HEK293 (cell line): ENCODE measurements around the gene CDC25A.

Source experiments
- CTCF ChIA-PET: fragments of 350-600 bp; formaldehyde crosslinking; extraction: SDS; loops from one replicate; lab custom pipeline; 2021; ENCODE audit warnings: antibody characterized with exemption; lab: Yijun Ruan, JAX
- POLR2A ChIA-PET: fragments of 300-600 bp; formaldehyde crosslinking; extraction: SDS; loops from one replicate; lab custom pipeline; 2020; ENCODE audit warnings: antibody characterized with exemption, inconsistent platforms; lab: Yijun Ruan, JAX
- H3K27ac ChIP-seq: fragments of 200-500 bp; sonication (Bioruptor generic); 2 replicates; pipeline ENCODE4 v1.5.1; 2014; ENCODE audit warnings: low read depth, low read length, control low read depth, inconsistent platforms; ENCODE audit errors: extremely low read depth
- H3K36me3 ChIP-seq, 2 experiments: fragments of 200-500 bp in 1 of 2; sonication (Bioruptor generic) in 1 of 2; 1 replicate in 1 of 2; 2 replicates in 1 of 2; pipeline ENCODE4 v1.5.1; 2014 to 2017; ENCODE audit warnings: inconsistent platforms in 2 of 2, low read length in 2 of 2; ENCODE audit not compliant: control insufficient read depth in 2 of 2, insufficient read depth in 1 of 2
- H3K4me1 ChIP-seq: fragments of 200-500 bp; sonication (Bioruptor generic); 2 replicates; pipeline ENCODE4 v1.5.1; 2014; ENCODE audit warnings: mild to moderate bottlenecking, low read length, inconsistent platforms; ENCODE audit not compliant: control insufficient read depth, insufficient read depth
- H3K4me3 ChIP-seq: 2 replicates; pipeline ENCODE4 v1.5.1; 2011; ENCODE audit warnings: low read depth, mild to moderate bottlenecking, control low read depth, low read length, moderate library complexity
- H3K9me3 ChIP-seq: fragments of 200-500 bp; sonication (Bioruptor generic); 2 replicates; pipeline ENCODE4 v1.5.1; 2014; ENCODE audit warnings: low read depth, low read length, inconsistent platforms; ENCODE audit not compliant: control insufficient read depth, insufficient read depth
- BCL11B ChIP-seq: fragments of 450-650 bp; formaldehyde crosslinking; IDR thresholded peaks from 2 replicates; pipeline ENCODE4 v1.5.1; 2016; ENCODE audit warnings: low read depth, missing biosample characterization, missing genetic modification characterization
- KLF17 ChIP-seq: fragments of 450-650 bp; formaldehyde crosslinking; IDR thresholded peaks from 2 replicates; pipeline ENCODE4 v1.5.1; 2016; ENCODE audit warnings: missing biosample characterization, missing genetic modification characterization
- KLF8 ChIP-seq: fragments of 450-650 bp; formaldehyde crosslinking; IDR thresholded peaks from 2 replicates; pipeline ENCODE4 v1.5.1; 2016; ENCODE audit warnings: missing biosample characterization, missing genetic modification characterization
- PATZ1 ChIP-seq: fragments of 450-650 bp; formaldehyde crosslinking; IDR thresholded peaks from 2 replicates; pipeline ENCODE4 v1.5.1; 2016; ENCODE audit warnings: missing biosample characterization, missing genetic modification characterization
- SP3 ChIP-seq: fragments of 450-650 bp; formaldehyde crosslinking; IDR thresholded peaks from 2 replicates; pipeline ENCODE4 v1.5.1; 2016; ENCODE audit warnings: missing biosample characterization, missing genetic modification characterization
- TCF7L2 ChIP-seq: IDR thresholded peaks from 2 replicates; pipeline ENCODE4 v1.6.1; 2011; ENCODE audit warnings: low read depth, mild to moderate bottlenecking, inconsistent platforms, low read length, moderate library complexity, borderline replicate concordance
- ZBTB10 ChIP-seq: fragments of 450-650 bp; formaldehyde crosslinking; IDR thresholded peaks from 2 replicates; pipeline ENCODE4 v1.5.1; 2016; ENCODE audit warnings: missing biosample characterization, missing genetic modification characterization
- ZBTB21 ChIP-seq: fragments of 450-650 bp; formaldehyde crosslinking; IDR thresholded peaks from 2 replicates; pipeline ENCODE4 v1.5.1; 2017; ENCODE audit warnings: missing biosample characterization, missing genetic modification characterization
- ZBTB48 ChIP-seq: fragments of 450-650 bp; formaldehyde crosslinking; IDR thresholded peaks from 2 replicates; pipeline ENCODE4 v1.5.1; 2016; ENCODE audit warnings: missing biosample characterization, missing genetic modification characterization
- ZFP3 ChIP-seq: fragments of 450-650 bp; formaldehyde crosslinking; IDR thresholded peaks from 2 replicates; pipeline ENCODE4 v1.5.1; 2016; ENCODE audit warnings: low read depth, missing biosample characterization, missing genetic modification characterization
- ZIC2 ChIP-seq: fragments of 450-650 bp; formaldehyde crosslinking; IDR thresholded peaks from 2 replicates; pipeline ENCODE4 v1.5.1; 2016; ENCODE audit warnings: missing biosample characterization, missing genetic modification characterization
- ZNF112 ChIP-seq: fragments of 450-650 bp; formaldehyde crosslinking; IDR thresholded peaks from 2 replicates; pipeline ENCODE4 v1.5.0; 2017; ENCODE audit warnings: missing biosample characterization, missing genetic modification characterization
- ZNF157 ChIP-seq: fragments of 450-650 bp; formaldehyde crosslinking; IDR thresholded peaks from 2 replicates; pipeline ENCODE4 v1.5.1; 2016; ENCODE audit warnings: missing biosample characterization, missing genetic modification characterization
- ZNF16 ChIP-seq: fragments of 450-650 bp; formaldehyde crosslinking; IDR thresholded peaks from 2 replicates; pipeline ENCODE4 v1.5.1; 2016; ENCODE audit warnings: low read depth, missing biosample characterization, missing genetic modification characterization
- ZNF174 ChIP-seq: fragments of 450-650 bp; formaldehyde crosslinking; IDR thresholded peaks from 2 replicates; pipeline ENCODE4 v1.5.0; 2017; ENCODE audit warnings: missing biosample characterization, mild to moderate bottlenecking, missing genetic modification characterization
- ZNF175 ChIP-seq: fragments of 450-650 bp; formaldehyde crosslinking; IDR thresholded peaks from 2 replicates; pipeline ENCODE4 v1.5.1; 2016; ENCODE audit warnings: missing biosample characterization, missing genetic modification characterization
- ZNF19 ChIP-seq: fragments of 450-650 bp; formaldehyde crosslinking; IDR thresholded peaks from 2 replicates; pipeline ENCODE4; 2016; ENCODE audit warnings: missing biosample characterization, missing genetic modification characterization, low read depth
- ZNF214 ChIP-seq: fragments of 450-650 bp; formaldehyde crosslinking; IDR thresholded peaks from 2 replicates; pipeline ENCODE4 v1.5.1; 2017; ENCODE audit warnings: missing biosample characterization, mild to moderate bottlenecking, missing genetic modification characterization, borderline replicate concordance
- ZNF248 ChIP-seq: fragments of 450-650 bp; formaldehyde crosslinking; IDR thresholded peaks from 2 replicates; pipeline ENCODE4 v1.5.1; 2017; ENCODE audit warnings: missing biosample characterization, missing genetic modification characterization
- ZNF350 ChIP-seq: fragments of 450-650 bp; formaldehyde crosslinking; IDR thresholded peaks from 2 replicates; pipeline ENCODE4 v1.5.0; 2017; ENCODE audit warnings: missing biosample characterization, mild to moderate bottlenecking, missing genetic modification characterization
- ZNF449 ChIP-seq: fragments of 450-650 bp; formaldehyde crosslinking; IDR thresholded peaks from 2 replicates; pipeline ENCODE4 v1.5.1; 2017; ENCODE audit warnings: missing biosample characterization, mild to moderate bottlenecking, missing genetic modification characterization, moderate library complexity
- ZNF501 ChIP-seq: fragments of 450-650 bp; formaldehyde crosslinking; IDR thresholded peaks from 2 replicates; pipeline ENCODE4 v1.5.1; 2016; ENCODE audit warnings: missing biosample characterization, missing genetic modification characterization
- ZNF623 ChIP-seq: fragments of 450-650 bp; formaldehyde crosslinking; IDR thresholded peaks from 2 replicates; pipeline ENCODE4 v1.5.1; 2016; ENCODE audit warnings: missing biosample characterization, missing genetic modification characterization
- ZNF626 ChIP-seq: fragments of 450-650 bp; sonication (Bioruptor Pico); formaldehyde crosslinking; IDR thresholded peaks from 2 replicates; pipeline ENCODE4 v1.5.1; 2018; ENCODE audit warnings: missing biosample characterization, missing genetic modification characterization, inconsistent platforms
- ZNF654 ChIP-seq: fragments of 450-650 bp; formaldehyde crosslinking; IDR thresholded peaks from 2 replicates; pipeline ENCODE4 v1.5.1; 2016; ENCODE audit warnings: low read depth, missing biosample characterization, missing genetic modification characterization
- ZNF776 ChIP-seq: fragments of 450-650 bp; formaldehyde crosslinking; IDR thresholded peaks from 2 replicates; pipeline ENCODE4 v1.5.0; 2017; ENCODE audit warnings: missing biosample characterization, missing genetic modification characterization, borderline replicate concordance
- ZNF777 ChIP-seq: fragments of 450-650 bp; formaldehyde crosslinking; IDR thresholded peaks from 2 replicates; pipeline ENCODE4 v1.5.1; 2017; ENCODE audit warnings: missing biosample characterization, missing genetic modification characterization, borderline replicate concordance
- ZSCAN16 ChIP-seq: fragments of 450-650 bp; formaldehyde crosslinking; IDR thresholded peaks from 2 replicates; pipeline ENCODE4 v1.5.1; 2016; ENCODE audit warnings: missing biosample characterization, missing genetic modification characterization

Gene CDC25A

GRCh38 chr3:48219543-48219942, 31.3 kb upstream of the CDC25A start:
- POLR2A ChIA-PET: no interaction called here
- Histone ChIP-seq H3K27ac (no peak overlapping the region), H3K36me3 (no peaks in the 10 kb centered on the region), H3K9me3 (no peaks in the 10 kb centered on the region), H3K4me3 (no peak overlapping the region), H3K4me1 (no peaks in the 10 kb centered on the region)
- TF ChIP-seq ZNF157 (tag by site-specific recombination) (no peak), ZIC2 (tag by site-specific recombination) (no peak), ZFP3 (tag by site-specific recombination) (no peak), ZNF626 (no peak), ZNF214 (tag by site-specific recombination) (no peak), ZNF623 (tag by site-specific recombination) (no peak), BCL11B (no peak), ZSCAN16 (tag by site-specific recombination) (no peak), ZNF501 (no peak), ZBTB10 (tag by site-specific recombination) (no peak), ZNF654 (tag by site-specific recombination) (no peak), ZNF19 (tag by site-specific recombination) (no peak), ZBTB48 (no peak), ZNF776 (no peak), ZNF449 (tag by site-specific recombination) (no peak)
- CTCF ChIA-PET: no interaction called here

GRCh38 chr3:48218537-48218936, 30.3 kb upstream of the CDC25A start:
- ChIA-PET POLR2A (no interaction called here), CTCF (no interaction called here)
- H3K4me1 ChIP-seq: no peaks in the 10 kb centered on the region
- no peaks in the 10 kb centered on the region for H3K36me3 ChIP-seq
- H3K27ac ChIP-seq: no peak overlapping the region
- H3K4me3 ChIP-seq: no peak overlapping the region
- TF ChIP-seq PATZ1 (no peak), ZNF248 (no peak), ZBTB21 (tag by site-specific recombination) (no peak), ZNF777 (no peak), ZNF174 (tag by site-specific recombination) (no peak), ZNF350 (tag by site-specific recombination) (no peak), SP3 (no peak), TCF7L2 (no peak), ZNF175 (tag by site-specific recombination) (no peak), KLF8 (tag by site-specific recombination) (no peak), ZNF112 (tag by site-specific recombination) (no peak), KLF17 (tag by site-specific recombination) (no peak), ZNF16 (no peak)
- no peaks in the 10 kb centered on the region for H3K9me3 ChIP-seq
